ENCODE data around the gene PMM1.

Gene PMM1

GRCh38 chr22:41531715-41532477, 57.7 kb downstream of the PMM1 start:
- intact Hi-C loops (cut with micrococcal nuclease): no loop called here
- H3K4me1 Mint-ChIP-seq (ENCODE audit: low read depth): peaks cover 5% of the 10 kb centered on the region
- no peaks in the 10 kb centered on the region for H3K27me3 Mint-ChIP-seq
- peaks cover 89% of the 10 kb centered on the region for H3K36me3 Mint-ChIP-seq (ENCODE audit: low read depth)
- H3K4me3 Mint-ChIP-seq: no peak overlapping the region
- no peak overlapping the region for H3K27ac Mint-ChIP-seq
- no peaks in the 10 kb centered on the region for H3K9me3 Mint-ChIP-seq

GRCh38 chr22:41530890-41531714, 58.5 kb downstream of the PMM1 start:
- peak overlapping the region; percentile 20 for H3K27ac Mint-ChIP-seq

GRCh38 chr22:41528938-41529561, 60.6 kb downstream of the PMM1 start:
- peak overlapping the region; percentile 11 for H3K27ac Mint-ChIP-seq
- intact Hi-C loops (cut with micrococcal nuclease): no loop called here
- H3K36me3 Mint-ChIP-seq (ENCODE audit: low read depth): peaks cover 100% of the 10 kb centered on the region
- H3K27me3 Mint-ChIP-seq: no peaks in the 10 kb centered on the region
- peaks cover 27% of the 10 kb centered on the region for H3K4me1 Mint-ChIP-seq (ENCODE audit: low read depth)
- no peaks in the 10 kb centered on the region for H3K9me3 Mint-ChIP-seq
- H3K4me3 Mint-ChIP-seq: no peak overlapping the region

More at GRCh38 chr22:41530890-41531714, 58.5 kb downstream of the PMM1 start:
- intact Hi-C loops (cut with micrococcal nuclease): no loop called here
- Mint-ChIP-seq H3K9me3 (no peaks in the 10 kb centered on the region), H3K27me3 (no peaks in the 10 kb centered on the region), H3K4me3 (no peak overlapping the region), H3K36me3 (ENCODE audit: low read depth) (peaks cover 95% of the 10 kb centered on the region), H3K4me1 (ENCODE audit: low read depth) (peaks cover 10% of the 10 kb centered on the region)

GRCh38 chr22:41528132-41528766, 61.4 kb downstream of the PMM1 start:
- peak overlapping the region; percentile 11 for H3K27ac Mint-ChIP-seq
- no peak overlapping the region for H3K4me3 Mint-ChIP-seq
- H3K4me1 Mint-ChIP-seq (ENCODE audit: low read depth): peaks cover 28% of the 10 kb centered on the region
- no peaks in the 10 kb centered on the region for H3K27me3 Mint-ChIP-seq
- peaks cover 100% of the 10 kb centered on the region for H3K36me3 Mint-ChIP-seq (ENCODE audit: low read depth)
- intact Hi-C loops (cut with micrococcal nuclease): no loop called here
- H3K9me3 Mint-ChIP-seq: no peaks in the 10 kb centered on the region

All from dendritic cell treated with granulocyte-macrophage colony-stimulating factor and Interleukin-4, amounts not matched to agents 40 ng/mL and 50 ng/mL, for 4 days (primary cell).